GM18511 (cell line): ENCODE measurements around the gene CDT1.

Source experiments
- ATAC-seq: cut with Tn5 transposase; IDR thresholded peaks from one replicate; pipeline ENCODE4 v1.9.1; 2021; ENCODE audit warnings: mild to moderate bottlenecking, moderate library complexity; ENCODE audit not compliant: unreplicated experiment

The CDT1 gene

DNA sequence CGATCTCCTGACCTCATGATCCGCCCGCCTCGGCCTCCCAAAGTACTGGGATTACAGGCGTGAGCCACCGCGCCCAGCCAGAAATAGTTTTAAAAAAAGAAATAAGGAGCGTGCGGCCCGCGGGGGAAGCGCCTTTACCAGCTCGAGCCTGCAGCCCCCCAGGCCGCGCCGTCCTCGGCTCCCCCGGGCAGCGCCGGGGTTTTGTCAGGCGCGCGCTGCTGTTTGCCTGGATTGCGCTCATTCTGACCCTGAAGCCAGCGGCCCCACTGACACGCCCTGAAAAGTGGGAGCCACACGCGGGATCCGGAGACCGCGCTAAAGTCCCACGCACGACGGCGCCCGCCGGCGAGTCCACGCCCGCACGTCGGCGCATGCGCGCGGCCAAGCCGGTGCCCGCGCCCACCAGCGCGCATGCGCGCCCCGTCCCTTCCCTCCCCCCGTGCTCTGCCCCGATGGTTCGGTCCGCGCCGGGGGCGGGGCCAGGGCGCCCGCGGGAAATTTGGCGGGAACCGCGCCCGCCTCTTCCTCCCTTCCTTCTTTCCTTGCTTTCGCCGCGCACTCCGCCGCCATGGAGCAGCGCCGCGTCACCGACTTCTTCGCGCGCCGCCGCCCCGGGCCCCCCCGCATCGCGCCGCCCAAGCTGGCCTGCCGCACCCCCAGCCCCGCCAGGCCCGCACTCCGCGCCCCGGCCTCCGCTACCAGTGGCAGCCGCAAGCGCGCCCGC is at the start of gene CDT1:
CDT1 (plus strand) TSS at position 526 of the 724 bp plus-strand sequence; CDS start at position 569, 43 bp downstream.
- peak; percentile 58 for ATAC-seq

DNA sequence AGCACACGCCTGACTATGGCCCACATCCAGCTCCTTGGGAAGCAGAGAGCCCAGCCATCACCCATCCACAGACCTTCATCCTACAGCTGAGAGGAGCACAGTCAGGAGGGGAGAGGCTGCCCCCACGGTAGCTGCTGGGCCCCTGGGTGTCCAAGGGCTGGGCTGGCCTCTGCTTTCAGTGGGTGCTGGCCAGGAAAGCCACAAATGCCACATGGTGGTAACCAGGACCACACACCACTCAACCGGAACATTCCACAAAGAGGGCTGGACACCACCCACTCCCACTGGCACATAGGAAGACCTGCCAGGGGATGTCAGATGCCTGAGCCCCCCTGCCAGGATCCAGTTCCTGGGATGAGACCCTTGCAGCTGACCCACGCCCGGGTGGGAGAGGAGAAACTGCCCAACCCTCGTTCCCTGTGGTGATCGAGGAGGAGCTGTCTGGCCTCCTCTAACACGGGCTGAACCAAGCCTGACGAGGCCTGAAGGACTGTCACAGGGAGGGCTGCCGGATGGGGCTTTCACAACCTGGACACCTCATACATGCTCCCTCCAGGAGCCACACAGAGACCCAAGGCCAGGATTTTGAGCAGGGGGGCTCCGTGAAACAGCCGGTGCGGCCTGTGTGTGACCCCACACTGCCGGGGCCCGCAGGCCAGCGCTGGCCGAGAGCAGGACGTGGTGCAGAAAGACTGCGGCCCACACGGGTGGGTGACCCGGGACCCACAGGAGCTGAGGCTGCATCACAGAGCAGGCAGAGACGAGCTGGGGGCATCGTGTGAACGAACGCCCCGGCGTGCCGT is 49.3 kb upstream of the CDT1 start:
- no peak for ATAC-seq

DNA sequence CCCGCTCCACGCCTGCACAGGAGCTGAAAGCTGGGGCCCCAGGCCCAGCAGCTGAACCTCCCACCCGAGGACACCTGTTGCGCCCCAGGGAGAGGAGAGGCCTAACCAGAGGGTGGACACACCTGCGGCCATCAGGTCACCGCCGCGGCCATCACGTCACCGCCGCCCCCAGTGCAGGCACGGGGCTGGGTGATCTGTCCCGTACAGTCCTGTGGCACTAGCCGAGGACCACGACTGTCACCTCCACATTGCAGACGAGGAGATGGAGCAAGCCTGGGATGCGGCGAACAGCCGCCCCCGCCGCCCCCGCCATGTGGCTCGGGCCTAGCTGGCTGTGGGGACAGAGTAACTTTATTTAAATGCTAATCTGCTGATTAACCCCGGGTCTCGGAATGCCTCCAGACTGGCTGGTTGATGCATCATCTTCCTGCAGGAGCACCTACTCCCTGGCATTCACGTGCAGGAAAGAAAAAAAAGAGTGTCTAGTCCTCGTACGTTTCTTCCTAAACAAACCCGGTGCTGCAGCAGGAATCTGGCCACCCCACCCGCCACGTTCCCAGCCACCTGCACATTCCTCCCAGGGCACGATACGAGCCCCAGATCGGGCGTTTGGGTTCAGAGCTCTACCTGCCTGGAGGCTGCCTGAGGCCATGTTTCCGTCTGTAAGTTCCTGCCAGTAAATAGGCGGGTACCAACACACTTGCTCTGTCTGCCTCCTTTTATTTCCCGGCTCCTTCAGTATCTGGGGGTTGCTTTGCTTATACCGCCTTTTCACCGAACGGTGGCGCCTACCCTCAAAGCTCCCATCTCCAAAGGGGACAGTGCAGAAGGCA is 48.5 kb upstream of the CDT1 start:
- ATAC-seq, result no peak

DNA sequence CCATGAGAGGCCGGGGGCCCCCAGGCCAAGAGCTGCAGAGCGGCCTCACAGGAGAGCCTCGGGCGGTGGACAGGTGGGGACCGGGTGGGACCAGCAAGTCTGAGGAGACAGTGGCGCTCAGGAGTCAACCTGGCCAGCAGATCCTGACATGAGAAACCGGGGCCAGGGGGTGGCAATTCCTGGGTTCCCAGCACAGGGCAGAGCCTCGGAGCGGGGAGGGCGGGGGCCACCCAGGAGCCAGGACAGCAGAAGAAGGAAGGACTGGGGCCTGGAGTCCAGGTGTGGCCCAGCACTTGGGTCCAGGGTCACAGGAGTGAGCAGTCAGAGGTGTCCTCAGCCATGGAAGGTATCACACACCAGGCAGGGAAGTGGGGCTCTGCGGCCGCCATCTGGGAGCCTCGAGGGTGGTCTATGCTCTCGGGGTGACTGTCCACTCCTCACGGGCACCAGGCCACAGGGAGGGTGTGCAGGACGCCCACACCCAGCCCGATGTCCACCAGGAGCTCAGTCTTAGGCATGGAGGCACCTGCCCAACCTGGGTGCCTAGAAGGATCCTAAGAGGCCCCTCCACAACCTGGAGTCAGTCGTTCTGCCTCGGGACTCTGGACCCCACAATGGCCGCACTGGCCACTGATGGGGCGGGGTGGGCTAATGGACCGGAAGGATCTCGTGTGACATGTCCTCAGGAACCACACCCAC is 47.7 kb upstream of the CDT1 start:
- no peak for ATAC-seq

DNA sequence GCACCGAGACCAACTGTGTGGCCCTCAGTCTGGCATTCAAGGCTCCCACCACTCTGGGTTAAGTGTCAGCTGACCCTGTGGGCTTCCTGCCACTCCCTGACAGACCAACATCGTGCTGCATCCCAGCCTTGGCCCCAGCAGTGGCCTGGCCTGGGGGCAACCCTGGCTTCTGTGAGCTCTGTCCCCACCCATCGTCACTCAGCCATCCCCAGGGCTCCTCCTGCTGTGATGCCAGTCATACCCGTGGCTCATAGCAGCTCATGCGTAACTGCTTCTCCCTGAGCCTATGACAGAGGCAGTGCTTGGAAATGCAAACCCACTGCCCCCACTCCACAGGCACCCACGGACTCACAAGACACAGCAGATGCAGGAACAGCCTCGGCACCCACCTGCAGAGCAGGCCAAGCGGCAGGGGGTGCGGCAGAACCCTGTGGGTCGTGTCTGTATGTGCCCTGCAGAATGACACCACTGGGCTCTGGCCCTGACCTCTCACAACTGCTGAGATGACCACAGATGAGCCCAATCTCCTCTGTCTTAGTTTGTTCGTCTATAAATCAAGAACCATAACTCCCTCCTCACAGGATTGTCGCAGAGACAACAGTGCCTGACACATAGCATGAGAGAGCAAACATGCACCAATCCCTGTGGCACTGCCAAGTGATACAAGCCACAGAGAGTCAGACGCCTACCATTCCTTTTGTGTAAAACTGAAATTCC is 45.2 kb upstream of the CDT1 start:
- no peak for ATAC-seq

DNA sequence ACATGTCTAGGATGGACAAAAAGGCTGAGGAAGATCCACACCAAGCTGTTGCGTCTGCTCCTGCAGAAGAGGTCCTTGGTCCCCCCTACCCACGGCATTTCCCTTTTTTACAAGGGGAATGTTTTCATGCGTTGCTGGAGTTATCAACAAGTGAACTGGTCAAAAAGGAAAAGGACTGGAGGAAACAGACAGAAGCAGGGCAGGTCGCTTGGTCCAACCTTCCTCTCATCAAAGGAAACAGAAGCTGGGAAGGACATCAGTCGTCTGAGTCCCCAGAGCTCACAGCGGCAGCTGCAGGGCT is 44.7 kb upstream of the CDT1 start:
- ATAC-seq, result no peak

DNA sequence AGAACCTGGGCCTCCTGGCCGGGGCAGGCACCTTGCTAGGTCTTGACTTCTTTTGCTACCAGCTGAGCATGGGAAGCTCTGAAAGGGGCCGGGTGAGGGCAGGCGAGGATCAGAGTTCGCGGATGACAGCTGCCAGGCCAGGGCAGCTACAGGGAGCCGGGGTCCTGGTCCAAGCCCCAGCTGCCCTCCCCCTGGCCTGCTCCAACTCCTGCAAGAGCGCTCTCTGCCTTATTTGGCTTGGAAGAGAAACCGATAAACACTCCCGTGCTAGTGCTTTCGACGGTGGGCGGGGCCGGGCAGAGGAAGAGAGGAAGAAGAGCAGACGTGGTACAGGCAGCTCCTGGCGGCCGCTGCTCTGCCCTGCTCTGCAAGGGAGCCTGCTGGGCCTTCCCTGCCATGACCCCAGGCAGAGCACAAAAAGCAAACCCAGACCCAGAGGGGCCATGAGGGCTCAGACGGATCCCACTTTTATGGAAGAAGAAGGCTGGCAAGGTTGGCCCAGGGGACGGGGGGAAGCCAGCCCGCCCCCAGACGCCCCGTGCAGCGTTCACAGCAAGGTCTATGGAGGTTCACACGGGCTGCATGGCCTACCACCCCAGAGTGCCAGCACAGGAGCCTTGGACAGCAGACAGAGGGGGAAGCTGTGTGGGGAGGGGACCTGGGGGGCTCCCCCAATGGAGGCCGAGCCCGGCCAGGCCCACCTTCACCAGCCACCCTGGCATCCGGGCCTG is 44.2 kb upstream of the CDT1 start:
- no peak for ATAC-seq

DNA sequence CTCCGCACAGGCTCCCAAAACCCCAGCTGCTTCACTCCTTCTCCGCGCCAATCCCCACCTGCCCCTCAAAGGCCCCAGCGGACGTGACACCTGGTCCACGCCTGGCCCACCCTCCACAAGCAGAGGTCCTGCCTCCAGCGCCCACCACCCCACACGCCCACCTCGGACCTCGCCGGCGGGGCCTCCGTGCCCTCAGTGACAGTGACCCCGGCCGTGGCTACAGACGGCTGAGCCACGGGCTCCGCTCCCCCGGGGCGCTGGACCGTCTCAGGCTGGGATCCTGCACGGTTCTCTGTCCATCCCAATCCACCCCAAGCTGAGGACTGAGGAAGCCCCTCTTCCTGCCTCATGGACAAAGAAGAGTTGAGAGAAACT is 43.6 kb upstream of the CDT1 start:
- no peak for ATAC-seq

DNA sequence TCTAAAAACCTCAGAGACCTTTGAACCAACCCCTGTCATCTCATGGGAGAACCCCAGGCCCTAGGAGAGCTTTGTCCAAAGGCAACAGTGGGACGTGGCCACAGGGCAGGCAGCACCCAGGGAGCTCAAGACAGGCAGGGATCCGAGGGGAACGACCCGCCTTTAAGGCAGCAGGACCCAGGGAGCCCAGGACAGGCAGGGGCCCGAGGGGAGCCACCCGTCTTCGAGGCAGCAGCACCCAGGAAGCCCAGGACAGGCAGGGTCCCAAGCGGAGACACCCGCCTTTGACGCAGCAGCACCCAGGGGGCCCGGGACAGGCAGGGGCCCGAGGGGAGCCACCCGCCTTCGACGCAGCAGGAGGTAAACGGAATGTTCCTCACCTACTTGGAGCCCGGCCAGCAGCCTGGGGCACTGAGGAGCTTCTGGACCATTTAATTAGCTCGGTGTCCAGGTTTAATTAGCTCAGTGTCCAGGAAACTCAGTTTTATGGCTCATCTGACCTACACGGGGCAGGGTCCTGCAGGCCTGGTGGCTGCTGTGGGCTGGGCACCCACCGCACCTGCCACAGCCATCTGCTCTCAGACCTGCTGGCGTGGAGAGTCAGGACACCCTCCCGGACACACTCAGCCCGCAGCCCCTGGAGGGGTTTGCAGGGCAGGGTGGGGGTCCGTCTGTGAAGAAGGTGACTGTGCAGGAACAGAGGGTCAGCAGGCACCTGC is 43.0 kb upstream of the CDT1 start:
- no peak for ATAC-seq

DNA sequence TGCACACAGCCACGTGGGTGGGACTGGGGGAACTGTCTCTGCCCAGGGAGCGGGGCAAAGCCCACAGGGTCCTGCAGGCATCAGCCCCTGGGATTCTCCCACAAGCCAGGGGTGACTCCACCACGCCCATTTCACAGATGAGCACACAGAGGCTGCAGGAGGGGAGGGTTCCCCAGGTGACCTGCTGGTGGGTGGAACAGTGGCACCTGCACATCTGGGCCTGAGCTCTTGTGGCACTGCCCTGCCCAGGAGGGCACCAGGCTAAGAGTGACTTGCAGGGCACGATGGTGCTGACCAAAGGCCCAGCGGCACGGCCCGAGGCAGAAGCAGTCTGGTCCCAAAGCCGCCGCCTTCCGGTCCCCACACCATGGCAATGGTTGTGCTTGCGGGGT is 42.5 kb upstream of the CDT1 start:
- ATAC-seq, result no peak

DNA sequence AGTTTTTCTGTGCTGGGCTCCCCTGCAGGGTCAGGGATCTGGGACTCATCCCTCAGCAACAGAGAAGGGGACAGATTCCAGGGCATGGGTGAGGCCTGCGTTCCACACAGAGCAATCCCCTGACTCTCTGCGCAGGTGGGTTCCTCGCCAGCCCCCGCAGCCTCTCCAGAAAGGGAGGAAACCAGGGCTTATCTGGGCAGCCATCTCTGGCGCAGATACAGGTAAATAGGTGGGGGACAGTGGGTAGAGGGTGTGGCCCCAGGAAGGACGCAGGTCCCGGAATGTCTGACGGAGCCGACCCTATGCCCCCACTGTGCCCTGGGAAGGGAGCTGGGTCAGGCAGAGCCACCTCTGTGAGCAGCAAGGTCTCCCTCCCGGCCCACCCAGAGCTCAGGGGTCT is 41.8 kb upstream of the CDT1 start:
- no peak for ATAC-seq

DNA sequence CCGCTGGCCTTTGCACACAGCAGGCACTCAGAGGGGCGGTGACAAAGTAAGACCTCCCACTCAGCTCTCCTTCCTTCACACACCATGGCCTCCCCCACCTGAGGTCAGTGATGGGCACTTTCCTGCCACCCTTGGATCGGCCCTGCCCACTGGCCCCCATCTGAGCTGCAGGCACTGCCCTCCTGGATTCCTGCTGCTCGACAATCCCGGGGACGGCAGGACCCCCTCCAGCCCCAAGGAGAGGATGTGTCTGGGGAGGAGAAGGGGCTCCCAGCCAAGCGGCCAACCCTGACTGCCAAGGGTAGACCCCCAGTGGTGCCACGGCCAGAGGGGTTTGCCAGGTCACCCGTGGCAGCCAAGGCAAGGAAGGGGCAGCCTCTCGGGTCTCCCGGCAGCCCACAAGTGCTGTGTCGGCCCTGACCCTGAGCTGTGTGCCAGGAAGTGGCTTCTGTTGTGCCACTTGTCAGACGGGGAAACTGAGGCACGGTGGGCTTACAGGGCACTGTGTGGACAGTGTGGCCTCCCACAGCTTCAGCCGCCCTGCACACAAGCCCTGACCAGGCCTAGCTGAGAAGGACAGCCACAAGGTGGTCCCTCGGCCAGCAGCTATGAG is 41.2 kb upstream of the CDT1 start:
- ATAC-seq, result no peak

DNA sequence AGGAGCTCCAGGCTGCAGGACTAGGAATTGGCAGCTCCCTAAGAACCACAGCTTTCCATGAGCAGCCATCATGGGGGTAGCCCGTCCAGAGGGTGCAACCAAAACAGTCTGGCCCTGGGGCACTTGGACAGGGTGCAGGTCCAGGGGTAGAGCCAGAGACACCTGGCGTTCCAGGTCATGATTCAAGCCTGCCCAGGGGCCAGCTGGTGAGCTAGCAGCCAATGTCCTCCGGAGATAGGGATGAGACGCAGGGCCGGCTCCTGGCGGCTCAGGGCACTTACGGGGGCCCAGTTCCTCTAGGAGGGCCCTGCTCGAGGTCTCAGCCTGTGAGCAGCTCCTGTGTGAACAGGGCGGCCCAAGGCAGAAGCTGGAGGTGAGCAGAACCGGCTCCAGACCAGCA is 40.6 kb upstream of the CDT1 start:
- ATAC-seq, result no peak

DNA sequence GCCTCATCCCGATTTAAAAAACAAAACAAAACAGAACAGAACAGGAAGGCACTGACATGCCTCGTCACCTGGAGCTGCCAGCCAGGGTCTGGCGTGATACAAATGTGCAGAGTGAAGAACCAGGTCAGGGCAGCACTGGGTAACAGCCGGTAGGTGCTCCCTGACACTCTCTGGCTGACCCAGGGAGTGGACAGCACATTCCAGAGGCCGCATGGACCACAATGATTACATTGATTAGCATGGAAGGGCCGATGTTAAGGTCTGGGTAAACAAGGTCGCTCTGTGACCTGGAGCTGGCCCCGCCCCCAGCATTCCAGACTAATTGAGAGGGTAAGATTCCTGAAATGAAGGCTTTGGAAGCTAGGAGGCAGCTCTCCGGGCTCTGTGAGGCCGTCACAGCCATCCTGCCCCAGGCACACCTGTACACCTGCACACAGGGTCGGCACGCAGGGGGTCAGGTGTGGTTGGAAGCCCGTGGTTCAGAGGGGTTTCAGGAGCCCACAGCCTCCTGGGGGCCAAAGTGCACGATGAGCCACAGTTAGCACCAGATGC is 40.0 kb upstream of the CDT1 start:
- ATAC-seq, result no peak

DNA sequence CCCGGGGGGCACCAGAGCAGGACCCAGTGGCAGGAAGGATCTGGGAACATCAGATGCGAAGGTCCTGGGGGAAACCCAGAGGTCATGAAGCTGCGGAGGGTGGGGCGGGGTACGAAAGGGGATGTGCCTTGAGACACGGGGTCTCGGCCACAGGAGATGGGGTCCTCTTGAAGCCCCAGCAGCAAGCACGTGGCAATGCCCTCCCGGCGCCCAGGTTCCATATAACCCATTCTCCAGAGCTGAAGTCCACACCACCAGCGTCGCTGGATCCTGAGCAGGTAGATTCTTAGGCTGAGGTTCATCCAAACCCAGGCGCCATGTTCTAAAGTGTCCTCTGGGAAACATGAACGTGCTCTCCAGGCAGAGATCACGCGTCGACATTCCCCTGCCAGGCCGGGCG is 39.5 kb upstream of the CDT1 start:
- ATAC-seq, result no peak

DNA sequence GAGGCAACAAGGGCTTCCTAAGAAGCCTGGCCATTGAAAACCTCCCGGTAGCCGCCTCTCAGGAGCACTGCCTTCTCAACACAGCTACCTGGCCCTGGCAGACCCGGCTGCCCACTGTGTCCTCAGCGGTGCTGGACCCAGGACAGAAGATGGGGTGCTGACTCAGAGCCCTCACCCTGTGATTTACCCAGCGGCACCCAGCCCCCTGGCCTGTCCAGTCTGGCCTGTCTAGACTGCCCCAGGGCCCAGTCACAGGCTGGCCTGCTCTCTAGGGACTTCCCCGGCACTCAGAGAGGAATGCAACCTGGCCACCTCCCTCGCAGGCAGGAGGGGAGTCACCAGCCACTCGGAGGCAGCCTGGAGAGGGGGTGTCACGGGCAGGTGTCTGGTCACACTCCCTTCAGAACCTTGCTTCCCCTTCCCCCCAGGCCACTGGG is 38.7 kb upstream of the CDT1 start:
- ATAC-seq, result no peak

DNA sequence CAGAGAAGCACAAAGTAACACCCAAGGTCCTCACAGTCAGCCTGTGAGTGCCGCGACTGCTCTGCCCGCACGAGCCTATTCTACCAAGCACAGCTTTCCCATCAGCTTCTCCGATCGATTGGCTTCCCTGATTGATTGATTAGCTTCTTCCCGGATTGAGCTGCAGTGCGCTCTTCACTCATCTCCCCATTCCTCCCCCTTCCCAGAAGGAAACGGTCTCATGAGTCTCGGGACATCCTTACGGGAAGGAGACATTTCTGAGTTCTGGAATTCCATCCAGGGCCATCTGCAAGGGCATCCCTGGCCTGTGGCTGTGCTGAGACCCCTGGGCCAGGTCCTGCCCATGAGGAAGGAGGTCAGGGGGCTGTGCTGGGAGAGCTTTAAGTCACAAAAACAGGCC is 36.6 kb upstream of the CDT1 start:
- ATAC-seq, result no peak

DNA sequence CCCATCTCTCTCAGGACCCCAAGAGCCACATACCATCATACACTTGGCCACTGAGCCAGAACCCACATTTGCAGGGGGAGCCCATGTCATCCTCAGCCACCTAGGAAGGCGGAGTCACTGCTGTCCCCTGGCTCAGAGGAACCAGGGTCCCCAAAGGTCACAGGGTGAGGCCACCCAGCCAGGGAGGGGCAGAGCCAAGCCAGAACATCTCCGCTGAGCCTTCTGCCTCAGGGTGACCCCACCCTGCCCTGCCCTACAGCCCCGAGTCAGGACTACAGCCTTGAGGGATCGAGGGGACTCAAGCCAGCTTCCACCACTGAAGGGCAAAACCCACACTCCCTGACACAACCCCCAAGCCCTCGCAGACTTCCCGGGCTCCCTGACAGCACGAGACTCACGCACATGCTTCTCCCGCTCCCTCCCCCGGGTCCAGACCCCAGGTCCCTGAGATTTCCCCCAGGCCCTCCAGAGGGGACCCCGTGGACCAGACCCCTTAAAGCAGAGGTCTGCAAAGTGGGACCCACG is 36.0 kb upstream of the CDT1 start:
- ATAC-seq, result no peak
